ENCODE measurements around the gene GALNT1. TPM values are rescaled to one million over a fixed set of nuclear protein-coding genes. Genes with fewer than 3 reads are reported as not detected.

The GALNT1 gene
- total and polyA plus RNA-seq, 10 donors: 13.9 to 67.1 (median 49.9) TPM

DNA sequence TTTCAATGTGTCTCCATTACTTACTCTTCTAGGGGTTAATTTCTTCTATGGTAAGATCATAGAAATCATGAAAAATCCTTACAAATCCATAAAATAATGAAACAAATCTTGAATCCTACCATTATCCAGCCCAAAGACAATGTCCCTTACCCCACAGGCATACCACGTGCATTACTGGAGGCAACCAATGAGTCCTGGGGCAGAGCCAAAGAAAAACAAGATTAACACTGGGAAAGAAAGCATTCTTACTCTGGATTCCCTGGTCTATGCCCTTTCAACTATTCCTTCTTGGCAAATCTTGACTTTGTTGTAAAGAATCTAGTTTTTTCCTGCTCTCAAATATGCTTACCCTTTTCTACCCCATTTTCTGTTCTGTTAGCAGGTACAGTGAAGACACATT, 3.1 kb upstream of the GALNT1 start:
- H3K27ac ChIP-seq: no peak overlapping the region
- H3K4me3 ChIP-seq: no peak overlapping the region
- TF ChIP-seq POLR2AphosphoS5 (IDR thresholded peaks at IDR 0.05): no peak
- TF ChIP-seq, protein P1, sequence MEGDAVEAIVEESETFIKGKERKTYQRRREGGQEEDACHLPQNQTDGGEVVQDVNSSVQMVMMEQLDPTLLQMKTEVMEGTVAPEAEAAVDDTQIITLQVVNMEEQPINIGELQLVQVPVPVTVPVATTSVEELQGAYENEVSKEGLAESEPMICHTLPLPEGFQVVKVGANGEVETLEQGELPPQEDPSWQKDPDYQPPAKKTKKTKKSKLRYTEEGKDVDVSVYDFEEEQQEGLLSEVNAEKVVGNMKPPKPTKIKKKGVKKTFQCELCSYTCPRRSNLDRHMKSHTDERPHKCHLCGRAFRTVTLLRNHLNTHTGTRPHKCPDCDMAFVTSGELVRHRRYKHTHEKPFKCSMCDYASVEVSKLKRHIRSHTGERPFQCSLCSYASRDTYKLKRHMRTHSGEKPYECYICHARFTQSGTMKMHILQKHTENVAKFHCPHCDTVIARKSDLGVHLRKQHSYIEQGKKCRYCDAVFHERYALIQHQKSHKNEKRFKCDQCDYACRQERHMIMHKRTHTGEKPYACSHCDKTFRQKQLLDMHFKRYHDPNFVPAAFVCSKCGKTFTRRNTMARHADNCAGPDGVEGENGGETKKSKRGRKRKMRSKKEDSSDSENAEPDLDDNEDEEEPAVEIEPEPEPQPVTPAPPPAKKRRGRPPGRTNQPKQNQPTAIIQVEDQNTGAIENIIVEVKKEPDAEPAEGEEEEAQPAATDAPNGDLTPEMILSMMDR (IDR thresholded peaks at IDR 0.05 in 8 of 11, conservative IDR thresholded peaks at IDR 0.05 in 3 of 11): no peak
- no peak for TF ChIP-seq POLR2A (IDR thresholded peaks at IDR 0.05)
- WGBS, 5 donors: 80 to 89% (median 86%) methylated on average over 1 of the region's 1 CpG
- peaks cover 0 to 9% (median 5%) of the 10 kb centered on the region in 8 donors for H3K9me3 ChIP-seq
- intact Hi-C loops (cut with DNase I; ENCODE audit: low total_unique reads): no loop called here
- no peaks in the 10 kb centered on the region for H3K27me3 ChIP-seq (replicated peaks in 1 of 7)
- H3K4me1 ChIP-seq: peaks cover 10 to 27% (median 22%) of the 10 kb centered on the region in 6 donors
- no peak for DNase-seq
- H3K36me3 ChIP-seq: no peaks in the 10 kb centered on the region

DNA sequence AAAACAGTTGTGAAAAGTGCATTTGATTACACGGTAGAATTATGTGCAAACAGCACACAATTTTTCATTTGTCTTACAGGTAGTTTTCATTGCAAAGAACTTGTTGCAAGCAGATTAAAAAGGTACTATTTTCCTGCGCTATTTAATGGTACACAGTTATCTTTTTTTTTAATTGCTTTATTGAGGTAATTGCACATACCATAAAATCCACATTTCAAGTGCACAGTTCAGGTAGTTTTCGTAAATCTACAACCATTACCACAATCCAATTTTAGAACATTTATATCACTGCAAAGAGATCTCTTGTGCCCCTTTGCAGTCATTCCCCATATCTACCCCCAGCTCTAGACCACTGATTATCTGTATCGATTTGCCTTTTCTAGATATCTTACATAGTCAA, 2.6 kb upstream of the GALNT1 start:
- no peak overlapping the region for H3K27ac ChIP-seq
- intact Hi-C loops (cut with DNase I; ENCODE audit: low total_unique reads): no loop called here
- 93 to 97% (median 95%) methylated on average over 4 of the region's 4 CpGs for WGBS, 5 donors
- H3K9me3 ChIP-seq: peaks cover 0 to 9% (median 5%) of the 10 kb centered on the region in 8 donors
- no peak for DNase-seq
- TF ChIP-seq POLR2A (IDR thresholded peaks at IDR 0.05) (no peak), POLR2AphosphoS5 (IDR thresholded peaks at IDR 0.05) (no peak)
- TF ChIP-seq, protein P1 (IDR thresholded peaks at IDR 0.05 in 8 of 11, conservative IDR thresholded peaks at IDR 0.05 in 3 of 11): no peak
- H3K36me3 ChIP-seq: no peaks in the 10 kb centered on the region
- H3K4me3 ChIP-seq: no peak overlapping the region
- no peaks in the 10 kb centered on the region for H3K27me3 ChIP-seq (replicated peaks in 1 of 7)
- H3K4me1 ChIP-seq: peaks cover 10 to 32% (median 23%) of the 10 kb centered on the region in 6 donors

DNA sequence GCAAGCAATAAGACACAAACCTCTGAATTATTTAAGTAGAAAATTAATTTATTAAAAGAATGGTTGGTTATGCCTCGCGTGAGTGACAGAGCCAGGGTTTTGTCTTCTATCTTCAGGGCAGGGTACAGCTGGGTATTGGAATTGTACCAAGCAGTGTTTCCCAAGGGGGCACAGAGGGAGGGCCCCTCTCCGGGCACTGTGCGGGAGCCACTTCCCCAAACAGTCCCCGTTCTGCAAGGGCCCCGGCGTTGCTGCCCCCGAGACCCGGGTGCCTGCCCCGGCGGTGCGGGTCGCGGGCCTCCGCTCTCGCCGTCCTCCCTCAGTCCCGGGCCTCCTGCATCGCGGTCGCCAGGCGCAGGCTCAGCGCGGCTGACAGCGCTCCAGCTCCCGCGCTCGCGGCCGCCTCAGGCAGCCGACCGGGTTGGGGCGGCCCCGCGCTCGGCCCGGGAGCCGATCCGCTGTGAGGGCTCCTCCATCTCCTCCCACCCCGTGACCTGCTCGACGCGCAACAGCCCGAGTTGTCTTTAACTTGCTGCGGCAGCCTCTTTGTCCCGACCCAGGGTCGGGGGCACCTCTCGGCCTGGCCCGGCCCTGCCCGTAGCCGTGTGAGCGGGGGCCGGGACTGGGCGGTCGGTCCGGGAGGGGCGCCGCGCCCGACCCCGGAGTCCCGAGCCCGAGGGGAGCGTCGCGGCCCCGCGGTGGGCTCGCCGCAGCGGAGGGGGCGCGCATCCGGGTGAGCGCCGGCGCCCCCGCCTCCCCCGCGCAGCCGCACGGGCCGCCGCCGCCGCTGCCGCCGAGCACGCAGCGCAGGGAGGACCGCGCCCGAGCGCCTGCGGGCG, 620 bp upstream of the GALNT1 start:
- peak; percentile 46 to 74 (median 74) for TF ChIP-seq POLR2AphosphoS5 (IDR thresholded peaks at IDR 0.05)
- no peak for TF ChIP-seq POLR2A (IDR thresholded peaks at IDR 0.05)
- Histone ChIP-seq H3K27ac (peak overlapping the region; percentile 93 to 97 (median 95)), H3K36me3 (no peaks in the 10 kb centered on the region), H3K9me3 (peaks cover 0 to 11% (median 4%) of the 10 kb centered on the region in 8 donors), H3K27me3 (replicated peaks in 1 of 7) (no peaks in the 10 kb centered on the region), H3K4me1 (peaks cover 10 to 41% (median 23%) of the 10 kb centered on the region in 6 donors), H3K4me3 (peak overlapping the region; percentile 57 to 87 (median 70))
- WGBS, 5 donors: 0 to 2% (median 0%) methylated on average over 5 to 96 of the region's 96 CpGs
- peak; percentile 93 for DNase-seq
- intact Hi-C loops (cut with DNase I; ENCODE audit: low total_unique reads): loop anchor here (5.0 to 10.0 kb wide), 2 partner anchors 84 to 176 kb away; partner anchors contain the start of gene INO80C

DNA sequence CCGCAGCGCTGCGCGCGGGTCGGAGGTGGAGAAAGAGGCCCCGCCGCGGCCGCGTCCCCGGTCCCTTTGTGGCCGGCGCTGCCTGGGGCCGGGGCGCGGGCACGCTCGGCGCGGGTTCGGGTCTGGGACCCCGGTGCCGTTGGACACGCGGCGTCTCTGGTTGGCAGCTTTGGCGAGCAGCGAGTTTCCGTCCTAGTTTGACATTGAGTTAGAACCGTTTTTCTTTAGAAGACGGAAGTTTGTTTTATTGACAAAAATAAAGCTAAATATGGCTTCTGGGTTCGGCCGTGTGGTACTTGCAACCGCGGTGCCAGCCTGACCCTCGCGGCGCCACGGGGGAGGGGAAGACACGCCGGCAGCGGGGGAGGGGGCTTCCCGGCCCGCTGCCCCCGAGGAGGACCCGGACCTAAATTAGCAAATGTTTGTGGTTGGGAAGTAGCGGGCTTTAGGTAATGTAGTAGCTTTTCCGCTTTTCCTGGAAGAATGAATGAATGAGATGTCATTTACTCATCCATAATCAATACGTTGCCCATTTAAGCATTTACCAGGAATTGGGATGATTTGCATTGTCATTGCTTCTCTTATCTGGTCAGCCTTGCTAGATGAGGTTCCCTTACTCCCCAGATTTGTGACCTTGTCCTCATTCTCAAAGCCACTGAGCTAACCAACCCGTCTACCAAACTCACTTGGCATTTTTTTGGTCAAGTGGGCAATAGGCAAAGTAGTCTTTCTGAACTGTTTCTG, 530 bp downstream of the GALNT1 start:
- 1 to 2% (median 1%) methylated on average over 20 to 51 of the region's 51 CpGs for WGBS, 5 donors
- Histone ChIP-seq H3K4me3 (peak overlapping the region; percentile 49 to 84 (median 61)), H3K27me3 (replicated peaks in 1 of 7) (no peaks in the 10 kb centered on the region), H3K27ac (peak overlapping the region in 7 of 8 donors; percentile 46 to 86 (median 83)), H3K36me3 (no peaks in the 10 kb centered on the region), H3K9me3 (peaks cover 0 to 6% (median 0%) of the 10 kb centered on the region in 8 donors), H3K4me1 (peaks cover 10 to 41% (median 23%) of the 10 kb centered on the region in 6 donors)
- peak; percentile 91 for DNase-seq
- TF ChIP-seq, protein P1 (IDR thresholded peaks at IDR 0.05 in 8 of 11, conservative IDR thresholded peaks at IDR 0.05 in 3 of 11): no peak
- TF ChIP-seq POLR2AphosphoS5 (IDR thresholded peaks at IDR 0.05): peak in 2 of 3 donors; percentile 28 to 56
- intact Hi-C loops (cut with DNase I; ENCODE audit: low total_unique reads): loop anchor here (5.0 to 10.0 kb wide), 2 partner anchors 85 to 177 kb away; partner anchors contain the start of gene INO80C
